ENCODE measurements around the gene CD84. TPM values are rescaled to one million over a fixed set of nuclear protein-coding genes. Genes with fewer than 3 reads are reported as not detected.
A peak's percentile ranks its signal among the peaks of the same experiment; 100 is the strongest.
"Not testable (repeated sequence)": the region's sequence is repeated elsewhere in the genome, so short reads cannot be mapped to it uniquely, and the experiment has no call there.

CD84 gene
- total RNA-seq, 4 donors from 2014 or later, result 2.7 to 24.8 (median 5.2) TPM

GRCh38 chr1:160539684-160539989 is 39.7 kb downstream of the CD84 start:
- Histone ChIP-seq H3K4me1 (peaks cover 3 to 54% (median 19%) of the 10 kb centered on the region in 4 donors), H3K36me3 (no peaks in the 10 kb centered on the region), H3K27ac (peak overlapping the region; percentile 70 to 83 (median 77)), H3K27me3 (no peaks in the 10 kb centered on the region), H3K9me3 (peaks cover 0 to 11% (median 0%) of the 10 kb centered on the region in 4 donors), H3K4me3 (no peak overlapping the region)
- TF ChIP-seq POLR2A (IDR thresholded peaks at IDR 0.05) (no peak), CTCF (IDR thresholded peaks at IDR 0.05) (no peak)
- no peak for DNase-seq

- peaks cover 0 to 15% (median 0%) of the 10 kb centered on the region in 4 donors for H3K9me3 ChIP-seq
- TF ChIP-seq CTCF (IDR thresholded peaks at IDR 0.05) (no peak), POLR2A (IDR thresholded peaks at IDR 0.05) (no peak)
- H3K27ac ChIP-seq, result peak overlapping the region; percentile 70 to 83 (median 77)
- no peaks in the 10 kb centered on the region for H3K27me3 ChIP-seq
- peaks cover 3 to 54% (median 19%) of the 10 kb centered on the region in 4 donors for H3K4me1 ChIP-seq
- no peaks in the 10 kb centered on the region for H3K36me3 ChIP-seq
- peak in 1 of 3 donors; percentile 79 for DNase-seq
- H3K4me3 ChIP-seq, result peak overlapping the region in 2 of 4 donors; percentile 21 to 37
Measured at GRCh38 chr1:160538985-160539651, 40.2 kb downstream of the CD84 start.

- H3K27ac ChIP-seq, result peak overlapping the region in 3 of 4 donors; percentile 76 to 83 (median 78)
- no peak overlapping the region for H3K4me3 ChIP-seq
- H3K27me3 ChIP-seq, result no peaks in the 10 kb centered on the region
- H3K4me1 ChIP-seq, result peaks cover 3 to 51% (median 19%) of the 10 kb centered on the region in 4 donors
- H3K9me3 ChIP-seq, result peaks cover 0 to 19% (median 0%) of the 10 kb centered on the region in 4 donors
- TF ChIP-seq POLR2A (IDR thresholded peaks at IDR 0.05), result no peak
- TF ChIP-seq CTCF (IDR thresholded peaks at IDR 0.05), result no peak
- no peaks in the 10 kb centered on the region for H3K36me3 ChIP-seq
- no peak for DNase-seq
Measured at GRCh38 chr1:160537714-160538665, 41.3 kb downstream of the CD84 start.

- H3K4me3 ChIP-seq, result no peak overlapping the region
- TF ChIP-seq POLR2A (IDR thresholded peaks at IDR 0.05), result no peak
- peak in 1 of 6 experiments; percentile 8 for TF ChIP-seq CTCF (IDR thresholded peaks at IDR 0.05)
Measured at GRCh38 chr1:160534823-160535605, 44.3 kb downstream of the CD84 start.

GRCh38 chr1:160532557-160532813 is 46.8 kb downstream of the CD84 start:
- H3K4me1 ChIP-seq, H3K27ac ChIP-seq, DNase-seq, H3K36me3 ChIP-seq, H3K27me3 ChIP-seq, H3K4me3 ChIP-seq: not testable (repeated sequence)
- peaks cover 0 to 19% (median 0%) of the 10 kb centered on the region in 4 donors for H3K9me3 ChIP-seq

More at GRCh38 chr1:160534823-160535605, 44.3 kb downstream of the CD84 start:
- H3K36me3 ChIP-seq, result no peaks in the 10 kb centered on the region
- H3K4me1 ChIP-seq, result peaks cover 3 to 21% (median 9%) of the 10 kb centered on the region in 4 donors
- H3K9me3 ChIP-seq, result peaks cover 0 to 19% (median 0%) of the 10 kb centered on the region in 4 donors
- no peak overlapping the region for H3K27ac ChIP-seq
- H3K27me3 ChIP-seq, result no peaks in the 10 kb centered on the region
- no peak for DNase-seq

- H3K4me3 ChIP-seq, result not testable (repeated sequence)
- H3K9me3 ChIP-seq, result peaks cover 0 to 19% (median 0%) of the 10 kb centered on the region in 4 donors
Measured at GRCh38 chr1:160531809-160532556, 47.3 kb downstream of the CD84 start.

GRCh38 chr1:160529401-160529952 is 49.8 kb downstream of the CD84 start:
- not testable (repeated sequence) for H3K36me3 ChIP-seq, H3K9me3 ChIP-seq, DNase-seq, H3K4me3 ChIP-seq, H3K27me3 ChIP-seq, H3K4me1 ChIP-seq, H3K27ac ChIP-seq

More at GRCh38 chr1:160531809-160532556, 47.3 kb downstream of the CD84 start:
- H3K27me3 ChIP-seq, H3K4me1 ChIP-seq, H3K36me3 ChIP-seq, H3K27ac ChIP-seq, DNase-seq: not testable (repeated sequence)

- H3K4me3 ChIP-seq, result not testable (repeated sequence)
Measured at GRCh38 chr1:160523789-160524188, 55.5 kb downstream of the CD84 start.

More at GRCh38 chr1:160523789-160524188, 55.5 kb downstream of the CD84 start:
- H3K27me3 ChIP-seq, DNase-seq, H3K4me1 ChIP-seq, H3K36me3 ChIP-seq, H3K9me3 ChIP-seq: not testable (repeated sequence)
- H3K27ac ChIP-seq, result peak overlapping the region in 1 of 4 donors; percentile 76

Measured in Peyer's patch (tissue), 4 donors.